ENCODE measurements around the gene CEP95. TPM values are rescaled to one million over a fixed set of nuclear protein-coding genes. Genes with fewer than 3 reads are reported as not detected.
"Not testable (repeated sequence)": the region's sequence is repeated elsewhere in the genome, so short reads cannot be mapped to it uniquely, and the experiment has no call there.

The CEP95 gene
- polyA plus RNA-seq, 3 donors, result 15.5 to 34.8 (median 19.6) TPM

DNA sequence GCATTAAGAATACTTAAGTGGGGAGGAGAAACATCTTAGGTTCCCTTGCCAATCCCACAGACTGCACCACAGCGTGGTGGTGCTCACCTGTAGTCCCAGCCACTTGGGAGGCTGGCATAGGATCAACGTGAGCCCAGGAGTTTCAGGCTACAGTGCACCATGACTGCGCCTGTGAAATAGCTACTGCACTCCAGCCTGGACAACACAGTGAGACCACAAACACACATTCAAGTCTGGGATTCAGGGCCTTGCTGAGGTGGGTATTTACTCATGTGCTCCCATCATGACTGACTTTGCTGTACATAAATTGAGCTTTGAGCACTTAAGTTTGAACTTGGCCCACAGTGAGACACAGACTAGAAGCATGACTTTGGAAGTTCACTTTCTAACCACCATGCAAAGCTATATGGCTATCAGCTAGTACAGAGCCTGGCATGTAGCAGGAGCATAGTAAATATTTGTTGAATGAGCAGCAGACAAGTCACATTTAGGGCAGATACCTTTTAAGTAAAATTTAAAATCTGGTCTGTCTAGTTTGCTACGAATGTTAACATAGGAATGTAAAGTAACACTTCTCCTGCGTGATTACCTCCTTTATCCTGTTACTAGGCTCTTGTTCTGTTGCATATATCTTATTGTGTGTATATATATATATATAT is 33.5 kb downstream of the CEP95 start:
- 84 to 95% (median 95%) methylated on average over 5 of the region's 5 CpGs for WGBS, 3 donors
- H3K27ac ChIP-seq (ENCODE audit: low read depth, low read length), result no peak overlapping the region

DNA sequence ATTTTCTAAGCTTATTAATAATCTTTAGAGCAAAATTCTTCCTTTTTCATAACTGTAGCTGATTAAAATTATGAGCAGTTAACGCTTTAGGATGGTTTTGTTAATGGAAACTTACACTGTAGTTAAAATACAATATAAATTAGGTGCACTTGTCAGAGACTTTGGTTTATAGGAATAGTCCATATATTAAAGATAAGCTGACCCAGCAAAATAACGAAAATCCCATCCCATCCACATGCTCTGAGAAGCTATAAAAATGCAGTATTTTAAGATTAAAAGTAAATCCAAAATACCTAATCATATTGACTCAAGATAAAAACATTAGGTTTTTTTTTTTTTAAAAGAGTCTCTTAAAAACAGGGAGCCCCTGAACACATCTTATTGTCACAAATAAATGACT is 38.0 kb downstream of the CEP95 start:
- H3K27ac ChIP-seq (ENCODE audit: low read depth, low read length), result no peak overlapping the region
- 93 to 97% (median 95%) methylated on average over 2 of the region's 2 CpGs for WGBS, 3 donors

DNA sequence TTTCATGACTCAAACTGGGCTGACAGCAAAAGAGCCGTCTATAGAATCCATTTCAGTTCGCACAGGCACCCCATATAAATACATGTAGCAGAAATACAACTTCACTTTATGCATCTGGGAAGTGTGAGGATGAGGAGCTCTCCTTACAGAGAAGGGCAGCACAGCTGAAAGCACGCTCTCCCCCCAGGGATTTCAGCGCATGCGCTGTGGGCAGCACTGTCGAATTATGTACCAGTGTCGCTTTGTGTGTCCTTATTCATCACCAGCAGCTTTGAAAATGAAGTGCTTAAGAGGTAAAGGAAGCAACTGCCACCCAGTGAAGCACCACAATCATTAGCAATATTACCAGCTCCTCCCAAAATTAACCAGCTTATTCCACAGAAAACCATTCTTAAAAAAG is 39.9 kb downstream of the CEP95 start:
- WGBS, 3 donors, result 90 to 91% (median 91%) methylated on average over 7 of the region's 7 CpGs
- H3K27ac ChIP-seq (ENCODE audit: low read depth, low read length), result no peak overlapping the region

- 80 to 86% (median 86%) methylated on average over 10 of the region's 10 CpGs for WGBS, 3 donors
Measured at GRCh38 chr17:64547319-64547718, 40.5 kb downstream of the CEP95 start.

GRCh38 chr17:64551461-64551860 is 44.7 kb downstream of the CEP95 start:
- no peak overlapping the region for H3K27ac ChIP-seq (ENCODE audit: low read depth, low read length)
- 77 to 90% (median 90%) methylated on average over 5 of the region's 5 CpGs for WGBS, 3 donors

More at GRCh38 chr17:64547319-64547718, 40.5 kb downstream of the CEP95 start:
- H3K27ac ChIP-seq (ENCODE audit: low read depth, low read length), result no peak overlapping the region

DNA sequence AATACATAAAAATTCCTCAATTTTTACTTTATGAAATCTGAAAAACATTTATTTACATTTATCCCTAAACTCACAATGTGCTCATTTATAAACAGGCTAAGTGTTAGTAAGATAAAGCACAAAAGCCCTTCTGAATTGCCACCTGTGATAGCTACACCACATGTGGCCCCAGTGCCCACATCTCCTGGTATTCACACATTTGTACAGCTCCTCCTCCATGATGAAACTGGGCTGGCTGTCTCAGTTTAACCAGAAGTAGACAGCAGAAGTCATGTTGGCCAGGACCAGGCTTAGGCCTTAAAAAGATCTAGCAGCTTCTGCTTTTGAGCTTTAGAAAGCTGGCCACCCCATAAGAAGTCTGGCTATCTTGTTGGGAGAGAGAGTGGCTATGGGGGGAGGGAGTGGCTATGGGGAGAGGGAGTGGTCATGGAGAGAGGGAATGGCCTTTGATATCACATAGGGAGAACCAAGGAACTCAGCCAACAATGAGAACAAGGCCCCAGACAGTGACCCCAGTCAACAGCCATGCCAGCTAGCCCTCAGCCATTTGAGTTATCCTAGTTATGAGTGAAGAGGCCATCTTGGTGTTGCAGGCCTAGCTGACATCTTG is 47.4 kb downstream of the CEP95 start:
- H3K27ac ChIP-seq (ENCODE audit: low read depth, low read length), result no peak overlapping the region

DNA sequence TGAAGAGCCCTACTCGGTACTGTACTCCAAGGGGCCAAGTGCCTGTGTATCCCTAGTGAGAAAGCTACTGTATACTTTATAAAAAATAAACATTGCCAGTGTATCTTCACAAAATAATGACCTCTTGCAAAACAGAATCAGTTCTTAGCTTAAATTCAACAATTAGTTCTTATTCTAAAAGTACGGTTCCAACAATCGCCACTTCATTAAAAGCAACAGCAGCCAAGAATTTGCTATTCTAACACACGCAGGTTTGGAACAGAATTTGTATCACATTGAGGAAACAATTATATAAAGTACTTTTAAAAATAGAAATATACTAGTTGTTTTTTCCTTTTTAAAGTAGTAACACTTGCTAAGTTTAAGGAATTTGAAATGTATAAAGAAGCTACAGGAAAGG is 48.5 kb downstream of the CEP95 start:
- WGBS, 3 donors, result 84 to 89% (median 89%) methylated on average over 4 of the region's 4 CpGs
- no peak overlapping the region for H3K27ac ChIP-seq (ENCODE audit: low read depth, low read length)

DNA sequence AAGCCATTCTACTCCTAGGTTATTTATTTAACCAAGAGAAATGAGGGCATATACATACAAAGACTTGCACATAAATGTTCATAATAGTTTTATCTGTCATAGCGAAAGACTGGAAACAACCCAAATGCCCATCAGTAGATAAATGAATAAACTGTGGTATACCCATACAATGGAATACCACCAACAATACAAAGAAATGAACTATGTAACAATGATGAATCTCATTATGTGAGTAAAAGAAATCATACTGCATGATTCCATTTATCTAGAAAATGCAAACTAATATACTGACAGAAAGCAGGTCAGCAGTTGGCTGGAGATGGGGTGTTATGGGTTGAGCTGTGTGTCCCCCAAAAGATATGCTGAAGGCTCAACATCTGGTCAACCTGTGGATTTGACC is 57.3 kb downstream of the CEP95 start:
- WGBS, 3 donors, result 86 to 98% (median 93%) methylated on average over 1 of the region's 1 CpG
- no peak overlapping the region for H3K27ac ChIP-seq (ENCODE audit: low read depth, low read length)

- no peak overlapping the region for H3K27ac ChIP-seq (ENCODE audit: low read depth, low read length)
Measured at GRCh38 chr17:64565563-64565962, 58.8 kb downstream of the CEP95 start.

DNA sequence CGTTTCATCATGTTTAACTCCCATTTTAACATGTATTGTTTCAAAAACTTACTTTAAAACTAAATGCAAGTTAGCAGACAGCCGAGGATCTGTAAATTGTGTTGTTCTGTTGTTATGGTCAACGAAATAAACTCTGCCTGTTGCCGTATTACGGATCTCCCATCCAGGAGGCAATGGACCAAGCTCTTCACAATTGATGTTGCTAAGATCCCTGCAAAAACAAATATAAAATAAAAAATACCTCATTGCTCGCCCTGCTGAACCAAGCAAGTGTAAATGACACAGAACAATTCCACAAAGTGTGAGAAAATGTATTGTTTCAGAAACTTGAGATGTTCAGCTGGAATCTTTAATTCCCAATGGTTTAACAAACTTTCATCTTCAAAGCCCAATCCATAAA is 65.0 kb downstream of the CEP95 start:
- H3K27ac ChIP-seq (ENCODE audit: low read depth, low read length), result no peak overlapping the region
- 70 to 85% (median 70%) methylated on average over 6 of the region's 6 CpGs for WGBS, 3 donors

DNA sequence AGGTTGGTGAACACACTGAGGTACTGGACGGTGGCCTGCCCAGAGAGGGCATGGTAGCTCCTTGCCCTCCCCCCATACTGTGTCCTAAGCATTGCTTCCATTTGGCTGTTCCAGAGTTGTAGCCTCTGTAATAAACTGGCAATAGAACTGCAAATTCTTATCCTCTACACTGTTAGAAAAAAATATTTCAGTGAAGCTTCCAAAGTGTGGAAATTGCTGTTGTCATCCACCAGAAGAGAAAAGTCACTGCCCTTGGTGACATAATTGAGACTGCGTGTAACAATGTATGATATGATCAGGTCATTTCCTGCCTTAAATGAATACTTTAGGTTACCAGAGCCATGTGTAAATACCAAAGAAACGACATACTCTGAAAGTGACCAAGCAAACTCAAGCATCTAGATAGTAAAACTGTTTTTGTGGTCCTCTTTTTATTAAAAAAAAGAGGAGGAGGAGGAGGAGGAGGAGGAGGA is 65.9 kb downstream of the CEP95 start:
- WGBS, 3 donors, result 27 to 68% (median 35%) methylated on average over 3 of the region's 3 CpGs
- no peak overlapping the region for H3K27ac ChIP-seq (ENCODE audit: low read depth, low read length)

- H3K27ac ChIP-seq (ENCODE audit: low read depth, low read length), result no peak overlapping the region
Measured at GRCh38 chr17:64573214-64573613, 66.4 kb downstream of the CEP95 start.

DNA sequence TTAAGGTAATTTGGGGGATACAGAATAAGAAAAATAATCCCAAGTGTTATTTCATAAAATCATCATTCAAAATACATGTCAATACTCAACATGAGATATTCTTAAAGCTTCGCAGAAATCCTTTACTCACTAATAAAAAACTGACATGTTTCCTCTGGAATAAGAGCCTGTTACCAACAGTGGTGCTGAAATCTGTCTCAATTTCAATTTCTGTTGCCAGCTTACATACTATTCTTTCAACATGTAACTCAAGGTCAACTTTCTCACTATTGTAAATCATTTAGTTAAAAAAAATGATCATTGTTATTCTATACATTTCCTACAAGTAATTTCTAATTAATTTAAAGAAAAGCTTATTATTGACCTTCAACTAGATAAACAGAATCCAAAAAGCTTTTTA is 67.9 kb downstream of the CEP95 start:
- WGBS, 3 donors, result 89 to 93% (median 93%) methylated on average over 1 of the region's 1 CpG
- H3K27ac ChIP-seq (ENCODE audit: low read depth, low read length), result no peak overlapping the region

DNA sequence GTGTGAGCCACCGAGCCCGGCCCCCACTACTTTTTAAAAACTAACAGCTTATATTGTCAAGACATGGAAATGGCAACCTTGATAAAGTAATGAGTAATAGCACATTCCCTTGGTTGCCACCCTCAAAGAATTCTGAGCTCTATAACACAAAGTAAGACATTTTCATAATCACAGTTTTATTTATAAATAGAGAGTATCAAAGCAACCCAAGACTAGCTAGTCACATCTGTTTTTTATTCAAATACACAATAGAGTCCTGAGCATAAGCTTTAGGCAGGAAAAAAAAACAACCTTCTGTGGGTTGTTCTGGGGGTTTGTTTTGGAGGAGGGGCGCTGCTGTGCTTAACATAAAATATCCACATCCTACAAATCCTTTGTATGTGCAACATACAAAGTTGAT is 68.7 kb downstream of the CEP95 start:
- H3K27ac ChIP-seq (ENCODE audit: low read depth, low read length), result no peak overlapping the region
- WGBS, 3 donors, result 97 to 100% (median 99%) methylated on average over 3 of the region's 3 CpGs

GRCh38 chr17:64577025-64577424 is 70.2 kb downstream of the CEP95 start:
- 95 to 97% (median 97%) methylated on average over 4 of the region's 4 CpGs for WGBS, 3 donors
- not testable (repeated sequence) for H3K27ac ChIP-seq (ENCODE audit: low read depth, low read length)

DNA sequence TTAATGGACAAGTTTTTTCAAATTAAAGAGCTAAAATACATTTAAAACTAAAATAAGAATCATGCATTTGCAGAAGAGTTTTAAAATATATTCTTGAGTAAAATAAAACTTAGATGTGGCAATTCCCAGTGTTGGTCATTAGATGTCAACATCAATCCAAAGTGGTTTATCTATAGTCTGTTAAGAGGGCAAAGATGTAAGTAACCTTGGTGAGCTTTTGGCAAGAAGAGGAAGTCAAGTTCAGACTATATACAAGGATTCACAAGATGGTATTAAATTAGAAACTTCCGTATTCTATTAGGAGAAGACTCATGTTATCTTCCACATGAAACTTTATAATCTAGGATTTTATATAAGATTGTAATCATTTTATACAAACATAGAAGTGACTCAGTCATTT is 73.1 kb downstream of the CEP95 start:
- H3K27ac ChIP-seq (ENCODE audit: low read depth, low read length), result no peak overlapping the region
- WGBS, 3 donors, result 74 to 92% (median 88%) methylated on average over 1 of the region's 1 CpG

DNA sequence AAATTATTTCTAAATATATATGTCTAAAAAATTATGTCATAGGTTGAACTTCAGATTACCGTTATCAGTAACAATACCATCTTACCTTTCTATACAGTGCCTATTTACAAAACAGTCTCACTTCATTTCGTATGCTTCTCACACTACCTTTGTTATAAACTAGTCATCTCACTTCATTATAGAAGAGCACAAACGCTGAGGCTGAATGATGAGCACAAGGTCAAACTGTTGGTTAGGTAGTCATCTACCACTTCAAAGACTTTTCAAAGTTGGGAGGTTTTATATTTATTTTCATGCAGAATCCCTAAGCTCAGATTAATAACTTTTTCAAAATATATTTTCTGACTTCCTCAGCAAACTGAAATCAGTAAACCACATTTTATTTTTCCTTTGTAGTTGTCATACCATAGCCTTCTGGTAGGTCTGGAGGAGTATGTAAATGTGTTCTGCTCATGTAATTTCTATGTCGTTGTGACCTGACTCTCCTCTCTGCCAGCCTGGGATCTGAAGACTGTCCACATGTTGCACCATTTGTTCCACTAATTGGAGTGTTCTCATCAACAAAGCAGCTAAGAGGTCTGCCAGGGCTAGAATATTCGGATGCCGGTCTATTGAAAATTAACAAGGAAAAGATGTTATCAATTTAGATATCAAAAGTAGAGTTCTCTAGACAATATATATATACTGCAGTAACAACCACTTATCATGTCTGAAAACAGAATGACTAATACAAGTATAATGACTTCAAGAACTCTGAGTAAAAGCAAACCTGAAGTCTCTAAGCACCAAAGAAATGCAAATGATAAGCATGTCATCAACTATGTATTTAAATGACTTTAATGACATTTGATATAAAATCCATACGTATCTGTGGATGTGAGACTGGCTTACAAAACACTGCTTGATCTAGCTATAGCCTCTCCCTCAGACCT is 73.9 kb downstream of the CEP95 start:
- 74 to 82% (median 75%) methylated on average over 7 of the region's 7 CpGs for WGBS, 3 donors
- no peak overlapping the region for H3K27ac ChIP-seq (ENCODE audit: low read depth, low read length)

GRCh38 chr17:64583038-64583437 is 76.3 kb downstream of the CEP95 start:
- 87 to 94% (median 92%) methylated on average over 3 of the region's 3 CpGs for WGBS, 3 donors
- H3K27ac ChIP-seq (ENCODE audit: low read depth, low read length), result no peak overlapping the region

- WGBS, 3 donors, result 96 to 98% (median 97%) methylated on average over 2 of the region's 2 CpGs
- no peak overlapping the region for H3K27ac ChIP-seq (ENCODE audit: low read depth, low read length)
Measured at GRCh38 chr17:64585146-64585545, 78.4 kb downstream of the CEP95 start.

All from adipose tissue (tissue), 3 donors.